HCT116 (cell line): ENCODE results near the gene PRRT1. TPM values are rescaled to one million over a fixed set of nuclear protein-coding genes. Genes with fewer than 3 reads are reported as not detected.

ENCODE experiments used
- ATAC-seq: fragments of 200-7000 bp; cut with Tn5 transposase; 2 replicates; pipeline ENCODE4 v1.9.1; 2020; ENCODE audit warnings: mild to moderate bottlenecking, moderate library complexity
- BruUV-seq: library from RNA; stranded (reverse); fragments of 400-500 nt; replicated peaks from 2 replicates; lab custom pipeline; 2021; lab: Mats Ljungman, UMichigan
- CTCF ChIA-PET: fragments of 300-600 bp; sonication (Branson Sonifier 250); formaldehyde crosslinking; loops from one replicate; lab custom pipeline; 2021; ENCODE audit warnings: antibody characterized with exemption; lab: Charles Lee
- POLR2A ChIA-PET: fragments of 300-600, 350-600 bp; sonication (Branson Sonifier 250); formaldehyde crosslinking; loops from one replicate; lab custom pipeline; 2021; ENCODE audit warnings: antibody characterized with exemption; lab: Charles Lee
- RAD21 ChIA-PET, 2 experiments: fragments of 300-600 bp; sonication (Branson Sonifier 250); formaldehyde crosslinking; loops; one replicate each; lab custom pipeline; 2023; ENCODE audit warnings: low total read pairs in 2 of 2; ENCODE audit not compliant: uncharacterized antibody in 2 of 2, unreplicated experiment in 2 of 2, low non-redundant PET in 1 of 2; lab: Charles Lee
- DNase-seq: peaks from one replicate; pipeline ENCODE4 v3.0.0-alpha.2; 2010; ENCODE audit warnings: low read depth, low spot score
- H2AFZ ChIP-seq: fragments of 200-600 bp; shearing (Covaris generic), sonication (generic); 2 replicates; pipeline ENCODE4 v1.6.1; 2017; ENCODE audit warnings: low read depth, mixed run types, mixed read lengths, antibody characterized with exemption, low read length; ENCODE audit not compliant: poor library complexity, severe bottlenecking
- H3K27ac ChIP-seq: 2 replicates; pipeline ENCODE4 v1.5.1; 2012; ENCODE audit warnings: low read depth, low read length
- H3K27me3 ChIP-seq: fragments of 200-600 bp; sonication (generic); 2 replicates; pipeline ENCODE4 v1.6.1; 2016; ENCODE audit warnings: mixed run types, low read length, mixed read lengths; ENCODE audit not compliant: insufficient read depth
- H3K36me3 ChIP-seq, 2 experiments: fragments of 200-500 bp in 1 of 2; fragments of 200-600 bp in 1 of 2; sonication (Bioruptor generic) in 1 of 2; sonication (generic) in 1 of 2; 2 replicates each; pipeline versions ENCODE4 v1.5.1 to v1.6.1; 2014 to 2016; ENCODE audit warnings: low read length in 2 of 2, inconsistent platforms in 1 of 2, mixed read lengths in 1 of 2, mixed run types in 1 of 2; ENCODE audit not compliant: insufficient read depth in 2 of 2, control insufficient read depth in 1 of 2
- H3K4me1 ChIP-seq, 2 experiments: fragments of 200-600 bp in 1 of 2; sonication (generic) in 1 of 2; 2 replicates each; pipeline versions ENCODE4 v1.5.1 to v1.6.1; 2012 to 2017; ENCODE audit warnings: low read length in 2 of 2, inconsistent platforms in 1 of 2, mild to moderate bottlenecking in 1 of 2, mixed read lengths in 1 of 2, mixed run types in 1 of 2, moderate library complexity in 1 of 2; ENCODE audit not compliant: insufficient read depth in 2 of 2, control insufficient read depth in 1 of 2
- H3K4me2 ChIP-seq: fragments of 200-600 bp; sonication (generic); 2 replicates; pipeline ENCODE4 v1.6.1; 2017; ENCODE audit warnings: mixed run types, low read length, mixed read lengths
- H3K4me3 ChIP-seq, 2 experiments: fragments of 200-600 bp in 1 of 2; sonication (generic) in 1 of 2; replicated peaks in 1 of 2; 2 replicates each; pipeline ENCODE4 v1.5.1; 2011 to 2016; ENCODE audit warnings: low read length in 2 of 2, control low read depth in 1 of 2, low read depth in 1 of 2, mild to moderate bottlenecking in 1 of 2, mixed read lengths in 1 of 2, mixed run types in 1 of 2
- H3K79me2 ChIP-seq: fragments of 200-600 bp; sonication (generic); 2 replicates; pipeline ENCODE4 v1.6.1; 2017; ENCODE audit warnings: mild to moderate bottlenecking, mixed run types, low read length, moderate library complexity, mixed read lengths; ENCODE audit not compliant: insufficient read depth
- H3K9ac ChIP-seq: fragments of 200-600 bp; sonication (generic); 2 replicates; pipeline ENCODE4 v1.6.1; 2016; ENCODE audit warnings: low read length, mixed read lengths
- H3K9me2 ChIP-seq: fragments of 200-600 bp; sonication (generic), shearing (Covaris generic); 2 replicates; pipeline ENCODE4 v1.6.1; 2017; ENCODE audit warnings: mixed run types, mild to moderate bottlenecking, moderate library complexity; ENCODE audit not compliant: insufficient read depth
- H3K9me3 ChIP-seq, 2 experiments: fragments of 200-500 bp in 1 of 2; fragments of 200-600 bp in 1 of 2; sonication (Bioruptor generic) in 1 of 2; sonication (generic) in 1 of 2; 2 replicates each; pipeline ENCODE4 v1.6.1; 2014 to 2017; ENCODE audit warnings: low read length in 2 of 2, mixed read lengths in 2 of 2, inconsistent platforms in 1 of 2, low read depth in 1 of 2, mild to moderate bottlenecking in 1 of 2, mixed run types in 1 of 2, moderate library complexity in 1 of 2; ENCODE audit not compliant: control insufficient read depth in 1 of 2, insufficient read depth in 1 of 2
- H4K20me1 ChIP-seq: fragments of 200-600 bp; sonication (generic), shearing (Covaris generic); 2 replicates; pipeline ENCODE4 v1.6.1; 2017; ENCODE audit warnings: mixed run types, mild to moderate bottlenecking, moderate library complexity; ENCODE audit not compliant: insufficient read depth
- ATF3 ChIP-seq: IDR thresholded peaks from 2 replicates; pipeline ENCODE4 v1.6.1; 2012
- CBX3 ChIP-seq: IDR thresholded peaks from 2 replicates; pipeline ENCODE4 v1.6.1; 2012; ENCODE audit warnings: low read depth
- CTCF ChIP-seq, 3 experiments: fragments of 200-600 bp in 1 of 3; sonication (generic) in 1 of 3; IDR thresholded peaks in 2 of 3; conservative IDR thresholded peaks in 1 of 3; 2 replicates each; pipeline ENCODE4 v1.5.1; 2012 to 2017; ENCODE audit warnings: low read depth in 2 of 3, low read length in 2 of 3, antibody characterized with exemption in 1 of 3, borderline replicate concordance in 1 of 3, control low read depth in 1 of 3, mild to moderate bottlenecking in 1 of 3, mixed read lengths in 1 of 3, mixed run types in 1 of 3, moderate library complexity in 1 of 3; ENCODE audit not compliant: insufficient read depth in 1 of 3
- ELF1 ChIP-seq: IDR thresholded peaks from 2 replicates; pipeline ENCODE4 v1.6.1; 2012; ENCODE audit warnings: low read depth, borderline replicate concordance
- EZH2phosphoT487 ChIP-seq: fragments of 200-600 bp; IDR thresholded peaks from 2 replicates; pipeline ENCODE4 v1.6.1; 2018; ENCODE audit warnings: antibody characterized with exemption, borderline replicate concordance
- JUND ChIP-seq: IDR thresholded peaks from 2 replicates; pipeline ENCODE4 v1.6.1; 2012
- MAX ChIP-seq: IDR thresholded peaks from 2 replicates; pipeline ENCODE4 v1.6.1; 2012
- POLR2A ChIP-seq: IDR thresholded peaks from 2 replicates; pipeline ENCODE4 v1.7.0; 2011; ENCODE audit warnings: borderline replicate concordance; ENCODE audit not compliant: insufficient read depth, insufficient read length; ENCODE audit errors: extremely low read depth
- POLR2AphosphoS5 ChIP-seq: IDR thresholded peaks from 2 replicates; pipeline ENCODE4 v1.6.1; 2011; ENCODE audit warnings: mild to moderate bottlenecking, low read depth, low read length, moderate library complexity
- RAD21 ChIP-seq: IDR thresholded peaks from 2 replicates; pipeline ENCODE4 v1.6.1; 2012; ENCODE audit warnings: low read depth, mild to moderate bottlenecking
- REST ChIP-seq: IDR thresholded peaks from 2 replicates; pipeline ENCODE4 v1.6.1; 2012; ENCODE audit warnings: low read depth
- SP1 ChIP-seq: IDR thresholded peaks from 2 replicates; pipeline ENCODE4 v1.6.1; 2012; ENCODE audit warnings: low read depth
- TCF7L2 ChIP-seq: IDR thresholded peaks from 2 replicates; pipeline ENCODE4 v1.7.0; 2011; ENCODE audit warnings: borderline replicate concordance, inconsistent platforms; ENCODE audit not compliant: insufficient read depth, insufficient read length; ENCODE audit errors: extremely low read depth
- ZBTB33 ChIP-seq: IDR thresholded peaks from 2 replicates; pipeline ENCODE4 v1.6.1; 2011; ENCODE audit warnings: mild to moderate bottlenecking, low read length, moderate library complexity; ENCODE audit not compliant: insufficient replicate concordance; ENCODE audit errors: extremely low read depth
- ZFX ChIP-seq: fragments of 450-650 bp; IDR thresholded peaks from 2 replicates; pipeline ENCODE4 v1.6.1; 2017
- ZNF274 ChIP-seq: fragments of 200-500 bp; sonication (Bioruptor generic); IDR thresholded peaks from 2 replicates; pipeline ENCODE4 v1.6.1; 2014; ENCODE audit warnings: mild to moderate bottlenecking, low read depth, low read length, inconsistent platforms
- intact Hi-C: fragments of 100-400 bp; cut with micrococcal nuclease; formaldehyde crosslinking; loops from 2 replicates; pipeline ENCODE4 v1.10.0; 2022
- total RNA-seq: library from RNA; stranded (reverse); gene quantifications from one replicate; pipeline ENCODE4 v1.2.1, GENCODE V29; 2021; ENCODE audit not compliant: unreplicated experiment

PRRT1 gene
- total RNA-seq, 1 experiment from 2014 or later: 6.1 TPM

GRCh38 chr6:32113386-32114352, 38.1 kb downstream of the PRRT1 start:
- H3K79me2 ChIP-seq: no peaks in the 10 kb centered on the region
- TF ChIP-seq ELF1: no peak
- TF ChIP-seq CTCF (IDR thresholded peaks at IDR 0.05 in 2 of 3, conservative IDR thresholded peaks at IDR 0.05 in 1 of 3; ENCODE audit: borderline replicate concordance in 1 of 3, insufficient read depth in 1 of 3, low read depth in 2 of 3, low read length in 2 of 3): peak in 1 of 3 experiments; percentile 12; a peak in 1 of 6 replicates
- no peak for TF ChIP-seq TCF7L2
- TF ChIP-seq SP1: no peak
- TF ChIP-seq ATF3: no peak
- TF ChIP-seq MAX: no peak
- no peak for TF ChIP-seq POLR2AphosphoS5
- no peak for TF ChIP-seq ZBTB33
- no peak for TF ChIP-seq CBX3
- TF ChIP-seq ZFX: no peak
- no peak for TF ChIP-seq JUND
- no peak for TF ChIP-seq REST
- TF ChIP-seq RAD21: peak; percentile 33
- TF ChIP-seq ZNF274: no peak
- TF ChIP-seq EZH2phosphoT487: no peak
- no peak for TF ChIP-seq POLR2A
- no TSS peak for BruUV-seq
- H3K4me3 ChIP-seq: no peak overlapping the region
- H3K27ac ChIP-seq: no peak overlapping the region
- H3K9me2 ChIP-seq: no peaks in the 10 kb centered on the region
- H4K20me1 ChIP-seq: no peaks in the 10 kb centered on the region
- ChIA-PET CTCF (no interaction called here), RAD21 (no interaction called here), POLR2A (no interaction called here)
- peaks cover 6 to 14% of the 10 kb centered on the region in 2 experiments; a peak in 3 of 4 replicates for H3K36me3 ChIP-seq
- H3K9ac ChIP-seq: no peak overlapping the region
- H3K4me1 ChIP-seq: peaks cover 0 to 24% of the 10 kb centered on the region in 2 experiments; a peak in 2 of 4 replicates
- H3K4me2 ChIP-seq: peak overlapping the region; percentile 22
- intact Hi-C loops: no loop called here
- ATAC-seq: peak; percentile 53
- no peak overlapping the region for H2AFZ ChIP-seq
- no peaks in the 10 kb centered on the region for H3K27me3 ChIP-seq
- no peak for DNase-seq
- no peaks in the 10 kb centered on the region for H3K9me3 ChIP-seq
